ENCODE results near the gene NCS1.
A peak's percentile ranks its signal among the peaks of the same experiment; 100 is the strongest.

NCS1 gene

GRCh38 chr9:130213911-130214761 is 41.9 kb downstream of the NCS1 start:
- DNase-seq (ENCODE audit: low spot score): no peak

- no peak for DNase-seq (ENCODE audit: low spot score)
Observed at GRCh38 chr9:130214776-130215340, 42.7 kb downstream of the NCS1 start.

GRCh38 chr9:130215341-130216119 is 43.3 kb downstream of the NCS1 start:
- peak; percentile 48 for DNase-seq (ENCODE audit: low spot score)

GRCh38 chr9:130217838-130218237 is 45.6 kb downstream of the NCS1 start:
- DNase-seq (ENCODE audit: low spot score): no peak

GRCh38 chr9:130219661-130220096 is 47.5 kb downstream of the NCS1 start:
- DNase-seq (ENCODE audit: low spot score): no peak

GRCh38 chr9:130220352-130220751 is 48.1 kb downstream of the NCS1 start:
- peak; percentile 60 for DNase-seq (ENCODE audit: low spot score)

GRCh38 chr9:130222833-130223232 is 50.6 kb downstream of the NCS1 start:
- DNase-seq (ENCODE audit: low spot score): no peak

- no peak for DNase-seq (ENCODE audit: low spot score)
Observed at GRCh38 chr9:130225071-130225470, 52.9 kb downstream of the NCS1 start.

- no peak for DNase-seq (ENCODE audit: low spot score)
Observed at GRCh38 chr9:130225586-130225985, 53.4 kb downstream of the NCS1 start.

GRCh38 chr9:130226112-130226511 is 53.9 kb downstream of the NCS1 start:
- DNase-seq (ENCODE audit: low spot score): no peak

GRCh38 chr9:130227833-130228232 is 55.6 kb downstream of the NCS1 start:
- no peak for DNase-seq (ENCODE audit: low spot score)

GRCh38 chr9:130229759-130230158 is 57.6 kb downstream of the NCS1 start:
- no peak for DNase-seq (ENCODE audit: low spot score)

GRCh38 chr9:130230631-130231030 is 58.4 kb downstream of the NCS1 start:
- no peak for DNase-seq (ENCODE audit: low spot score)

GRCh38 chr9:130232899-130233586 is 60.8 kb downstream of the NCS1 start:
- no peak for DNase-seq (ENCODE audit: low spot score)

GRCh38 chr9:130233587-130233945 is 61.4 kb downstream of the NCS1 start:
- DNase-seq (ENCODE audit: low spot score): no peak

- DNase-seq (ENCODE audit: low spot score): no peak
Observed at GRCh38 chr9:130234340-130235260, 62.4 kb downstream of the NCS1 start.

- DNase-seq (ENCODE audit: low spot score): peak; percentile 55
Observed at GRCh38 chr9:130235558-130236435, 63.6 kb downstream of the NCS1 start.

- no peak for DNase-seq (ENCODE audit: low spot score)
Observed at GRCh38 chr9:130236436-130236985, 64.3 kb downstream of the NCS1 start.

GRCh38 chr9:130237076-130237475 is 64.9 kb downstream of the NCS1 start:
- no peak for DNase-seq (ENCODE audit: low spot score)

Data from AG08395 (cell line).